Dendritic cell treated with granulocyte-macrophage colony-stimulating factor and Interleukin-4, amounts not matched to agents 40 ng/mL and 50 ng/mL, for 4 days (primary cell): ENCODE data around the gene OXLD1.

Experiments
- H3K27ac Mint-ChIP-seq: one replicate; pipeline ENCODE4 v1.8.0; 2022; ENCODE audit warnings: mild to moderate bottlenecking, mixed read lengths
- H3K27me3 Mint-ChIP-seq: one replicate; pipeline ENCODE4 v1.8.0; 2022; ENCODE audit warnings: mild to moderate bottlenecking, mixed read lengths
- H3K36me3 Mint-ChIP-seq: one replicate; pipeline ENCODE4 v1.8.0; 2022; ENCODE audit warnings: low read depth, mixed read lengths
- H3K4me1 Mint-ChIP-seq: one replicate; pipeline ENCODE4 v1.8.0; 2022; ENCODE audit warnings: low read depth, mixed read lengths
- H3K4me3 Mint-ChIP-seq: one replicate; pipeline ENCODE4 v1.8.0; 2022; ENCODE audit warnings: mild to moderate bottlenecking, moderate library complexity, mixed read lengths
- H3K9me3 Mint-ChIP-seq: one replicate; pipeline ENCODE4 v1.8.0; 2022; ENCODE audit warnings: mixed read lengths
- intact Hi-C: fragments of 100-400 bp; cut with micrococcal nuclease; formaldehyde crosslinking; loops from one replicate; pipeline ENCODE4 v1.15.0; 2022

The OXLD1 gene

DNA sequence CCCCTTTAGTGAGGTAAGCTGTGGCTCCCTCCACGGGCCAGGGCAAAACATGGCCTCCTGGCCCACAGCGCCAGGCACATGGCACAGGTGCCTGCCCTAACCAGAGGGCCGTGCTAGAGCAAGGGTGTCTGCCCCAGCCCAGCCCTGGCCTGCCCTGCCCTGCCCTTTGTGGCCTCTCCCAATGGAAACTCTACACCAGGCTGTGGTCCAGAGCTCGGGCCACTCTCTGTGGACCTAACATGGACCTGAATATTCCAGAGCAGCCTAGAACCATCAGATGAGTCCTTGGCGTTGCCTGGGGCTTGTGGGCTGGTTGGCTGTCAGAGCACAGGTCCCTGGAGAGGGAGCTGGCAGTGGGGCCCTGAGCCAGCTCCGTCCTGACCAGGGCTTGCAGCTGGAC is 28.8 kb upstream of the OXLD1 start:
- peaks cover 5% of the 10 kb centered on the region for H3K4me1 Mint-ChIP-seq
- H3K4me3 Mint-ChIP-seq: no peak overlapping the region
- no peak overlapping the region for H3K27ac Mint-ChIP-seq
- no peaks in the 10 kb centered on the region for H3K27me3 Mint-ChIP-seq
- intact Hi-C loops: no loop called here
- H3K9me3 Mint-ChIP-seq: no peaks in the 10 kb centered on the region
- peaks cover 100% of the 10 kb centered on the region for H3K36me3 Mint-ChIP-seq

DNA sequence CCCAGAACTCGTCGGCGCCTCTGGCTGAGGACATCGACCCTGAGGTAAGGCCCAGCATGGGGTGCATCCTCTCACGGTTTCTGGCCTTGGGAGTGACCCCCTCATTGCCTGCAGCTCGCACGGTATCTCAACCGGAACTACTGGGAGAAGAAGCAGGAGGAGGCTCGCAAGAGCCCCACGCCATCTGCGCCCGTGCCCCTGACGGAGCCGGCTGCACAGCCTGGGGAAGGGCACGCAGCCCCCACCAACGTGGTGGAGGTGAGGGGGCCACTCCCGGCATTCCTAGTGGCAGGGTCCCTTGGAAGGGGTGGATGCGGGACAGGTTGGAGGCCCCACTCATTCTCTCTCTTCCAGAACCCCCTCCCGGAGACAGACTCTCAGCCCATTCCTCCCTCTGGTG is 28.4 kb upstream of the OXLD1 start:
- Mint-ChIP-seq H3K4me1 (peaks cover 5% of the 10 kb centered on the region), H3K27ac (no peak overlapping the region), H3K27me3 (no peaks in the 10 kb centered on the region), H3K36me3 (peaks cover 100% of the 10 kb centered on the region), H3K9me3 (no peaks in the 10 kb centered on the region), H3K4me3 (no peak overlapping the region)
- intact Hi-C loops: no loop called here

DNA sequence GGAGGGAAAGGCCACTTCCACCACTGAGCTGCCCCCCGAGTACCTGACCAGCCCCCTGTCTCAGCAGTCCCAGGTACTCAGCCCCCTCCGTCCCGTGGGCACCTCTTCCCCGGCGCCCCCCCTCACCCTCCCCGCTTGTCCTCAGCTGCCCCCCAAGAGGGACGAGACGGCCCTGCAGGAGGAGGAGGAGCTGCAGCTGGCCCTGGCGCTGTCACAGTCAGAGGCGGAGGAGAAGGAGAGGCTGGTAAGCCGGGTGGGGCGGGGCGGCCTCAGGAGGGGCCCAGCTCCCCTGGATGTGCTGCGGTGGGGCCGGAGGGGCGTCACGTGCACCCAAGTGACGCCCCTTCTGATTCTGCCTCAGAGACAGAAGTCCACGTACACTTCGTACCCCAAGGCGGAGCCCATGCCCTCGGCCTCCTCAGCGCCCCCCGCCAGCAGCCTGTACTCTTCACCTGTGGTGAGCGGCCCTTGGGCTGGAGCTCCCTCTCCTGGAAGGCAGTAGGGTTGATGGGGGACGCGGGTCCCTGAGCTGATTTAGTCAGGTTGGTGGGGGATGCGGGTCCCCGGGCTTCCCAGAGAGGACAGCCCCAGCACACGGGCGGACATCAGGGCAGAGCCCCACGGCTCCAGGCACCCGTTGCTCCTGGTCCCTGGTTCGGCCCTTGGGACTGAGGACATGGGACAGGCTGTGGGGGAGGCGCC is 27.3 kb upstream of the OXLD1 start:
- no peaks in the 10 kb centered on the region for H3K4me1 Mint-ChIP-seq
- H3K27me3 Mint-ChIP-seq: no peaks in the 10 kb centered on the region
- H3K27ac Mint-ChIP-seq: no peak overlapping the region
- intact Hi-C loops: no loop called here
- H3K9me3 Mint-ChIP-seq: no peaks in the 10 kb centered on the region
- peaks cover 100% of the 10 kb centered on the region for H3K36me3 Mint-ChIP-seq
- no peak overlapping the region for H3K4me3 Mint-ChIP-seq

DNA sequence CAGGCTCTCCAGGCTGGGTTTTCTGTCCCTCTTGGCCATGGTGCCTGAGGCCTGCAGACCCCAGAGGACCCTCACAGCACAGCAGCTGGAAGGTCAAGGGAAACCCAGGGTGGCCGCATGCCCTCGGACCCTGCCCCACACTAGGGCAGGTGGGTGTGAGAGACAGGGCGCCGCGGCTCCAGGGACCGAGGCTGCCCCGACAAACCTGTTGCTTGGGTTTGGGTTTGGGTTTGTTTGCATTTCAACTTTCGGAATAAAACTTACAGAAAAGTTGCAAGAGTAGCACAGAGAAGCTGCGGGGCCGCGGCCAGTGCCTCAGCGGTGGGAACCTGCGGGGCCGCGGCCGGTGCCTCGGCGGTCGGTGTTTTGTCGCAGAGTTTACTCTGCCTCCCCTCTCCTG is 25.2 kb upstream of the OXLD1 start:
- H3K4me1 Mint-ChIP-seq: peaks cover 9% of the 10 kb centered on the region
- no peaks in the 10 kb centered on the region for H3K27me3 Mint-ChIP-seq
- no peak overlapping the region for H3K4me3 Mint-ChIP-seq
- H3K9me3 Mint-ChIP-seq: no peaks in the 10 kb centered on the region
- peaks cover 100% of the 10 kb centered on the region for H3K36me3 Mint-ChIP-seq
- intact Hi-C loops: no loop called here
- H3K27ac Mint-ChIP-seq: no peak overlapping the region

DNA sequence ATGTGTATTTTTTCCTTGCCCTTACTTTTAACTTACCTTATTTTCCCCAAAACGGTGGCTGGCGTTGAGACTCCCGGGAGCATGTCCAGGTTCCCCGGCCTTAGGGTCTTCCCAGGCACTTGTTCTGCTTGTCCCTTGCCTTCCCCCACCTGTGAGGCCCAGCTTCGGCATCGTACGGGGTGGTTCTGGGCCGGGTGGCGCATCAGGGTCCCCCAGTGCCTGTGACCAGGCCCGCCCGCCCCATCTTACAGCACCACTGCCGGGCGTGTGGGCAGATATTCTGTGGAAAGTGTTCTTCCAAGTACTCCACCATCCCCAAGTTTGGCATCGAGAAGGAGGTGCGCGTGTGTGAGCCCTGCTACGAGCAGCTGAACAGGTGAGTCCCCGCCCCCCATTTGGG is 24.8 kb upstream of the OXLD1 start:
- no peaks in the 10 kb centered on the region for H3K9me3 Mint-ChIP-seq
- H3K4me1 Mint-ChIP-seq: peaks cover 11% of the 10 kb centered on the region
- intact Hi-C loops: no loop called here
- H3K27ac Mint-ChIP-seq: no peak overlapping the region
- peaks cover 100% of the 10 kb centered on the region for H3K36me3 Mint-ChIP-seq
- no peak overlapping the region for H3K4me3 Mint-ChIP-seq
- no peaks in the 10 kb centered on the region for H3K27me3 Mint-ChIP-seq

DNA sequence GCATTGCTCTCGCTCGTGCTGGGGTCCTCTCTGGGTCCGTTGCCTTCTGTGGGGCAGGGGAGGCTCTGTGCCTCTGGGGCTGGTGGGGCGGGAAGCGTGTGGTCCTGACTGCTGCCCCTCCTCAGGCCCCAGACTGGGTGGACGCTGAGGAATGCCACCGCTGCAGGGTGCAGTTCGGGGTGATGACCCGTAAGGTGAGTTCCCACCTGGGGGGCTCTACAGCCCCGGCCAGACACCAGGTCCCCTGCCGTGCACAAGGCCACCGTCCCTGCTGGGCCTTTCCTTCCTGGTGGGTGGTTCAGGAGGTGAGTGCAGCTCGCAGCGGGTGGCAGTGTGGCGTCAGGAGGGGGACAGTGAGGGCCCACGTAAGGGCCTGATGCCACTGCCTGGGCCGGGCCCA is 24.1 kb upstream of the OXLD1 start:
- no peaks in the 10 kb centered on the region for H3K9me3 Mint-ChIP-seq
- H3K4me3 Mint-ChIP-seq: no peak overlapping the region
- no peak overlapping the region for H3K27ac Mint-ChIP-seq
- peaks cover 17% of the 10 kb centered on the region for H3K4me1 Mint-ChIP-seq
- intact Hi-C loops: no loop called here
- H3K36me3 Mint-ChIP-seq: peaks cover 100% of the 10 kb centered on the region
- H3K27me3 Mint-ChIP-seq: no peaks in the 10 kb centered on the region

DNA sequence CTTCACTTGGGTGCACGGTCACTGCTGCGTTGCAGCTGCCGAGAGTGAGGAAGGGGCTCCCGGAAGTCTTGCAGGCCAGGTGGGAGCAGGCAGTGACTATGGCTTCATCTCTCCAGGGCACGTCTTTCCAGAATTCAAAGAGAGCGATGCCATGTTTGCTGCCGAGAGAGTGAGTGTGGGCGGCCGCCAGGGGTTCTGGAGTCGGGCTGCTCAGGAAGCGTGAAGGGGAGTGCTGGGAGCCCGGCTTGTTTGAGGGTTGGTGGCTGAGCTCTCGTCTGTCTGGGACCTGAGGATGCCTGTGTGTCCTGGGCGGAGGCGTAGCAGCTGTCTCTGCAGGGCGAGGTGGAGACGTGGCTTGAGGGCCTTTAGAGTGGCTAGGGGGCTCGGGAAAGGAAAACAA is 23.7 kb upstream of the OXLD1 start:
- H3K27me3 Mint-ChIP-seq: no peaks in the 10 kb centered on the region
- intact Hi-C loops: no loop called here
- no peak overlapping the region for H3K27ac Mint-ChIP-seq
- H3K36me3 Mint-ChIP-seq: peaks cover 100% of the 10 kb centered on the region
- H3K4me1 Mint-ChIP-seq: peaks cover 22% of the 10 kb centered on the region
- H3K4me3 Mint-ChIP-seq: no peak overlapping the region
- no peaks in the 10 kb centered on the region for H3K9me3 Mint-ChIP-seq

DNA sequence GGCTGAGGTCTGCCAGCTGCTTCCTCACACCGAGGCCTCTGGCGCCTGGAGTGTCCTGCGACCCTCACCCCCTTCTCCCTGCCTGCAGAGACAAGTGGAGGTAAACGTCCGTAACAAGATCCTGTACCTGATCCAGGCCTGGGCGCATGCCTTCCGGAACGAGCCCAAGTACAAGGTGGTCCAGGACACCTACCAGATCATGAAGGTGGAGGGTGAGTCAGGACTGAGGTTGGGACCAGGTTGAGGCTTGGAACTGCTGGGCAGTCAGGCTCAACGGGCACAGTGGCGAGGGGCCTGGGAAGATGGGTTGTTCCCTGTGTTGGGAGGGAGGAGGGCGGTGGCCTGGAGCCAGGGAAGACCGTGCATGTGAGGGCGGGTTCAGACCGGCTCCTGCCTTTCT is 22.2 kb upstream of the OXLD1 start:
- intact Hi-C loops: no loop called here
- Mint-ChIP-seq H3K27me3 (no peaks in the 10 kb centered on the region), H3K4me1 (peaks cover 30% of the 10 kb centered on the region), H3K36me3 (peaks cover 97% of the 10 kb centered on the region), H3K9me3 (no peaks in the 10 kb centered on the region), H3K4me3 (no peak overlapping the region), H3K27ac (no peak overlapping the region)

DNA sequence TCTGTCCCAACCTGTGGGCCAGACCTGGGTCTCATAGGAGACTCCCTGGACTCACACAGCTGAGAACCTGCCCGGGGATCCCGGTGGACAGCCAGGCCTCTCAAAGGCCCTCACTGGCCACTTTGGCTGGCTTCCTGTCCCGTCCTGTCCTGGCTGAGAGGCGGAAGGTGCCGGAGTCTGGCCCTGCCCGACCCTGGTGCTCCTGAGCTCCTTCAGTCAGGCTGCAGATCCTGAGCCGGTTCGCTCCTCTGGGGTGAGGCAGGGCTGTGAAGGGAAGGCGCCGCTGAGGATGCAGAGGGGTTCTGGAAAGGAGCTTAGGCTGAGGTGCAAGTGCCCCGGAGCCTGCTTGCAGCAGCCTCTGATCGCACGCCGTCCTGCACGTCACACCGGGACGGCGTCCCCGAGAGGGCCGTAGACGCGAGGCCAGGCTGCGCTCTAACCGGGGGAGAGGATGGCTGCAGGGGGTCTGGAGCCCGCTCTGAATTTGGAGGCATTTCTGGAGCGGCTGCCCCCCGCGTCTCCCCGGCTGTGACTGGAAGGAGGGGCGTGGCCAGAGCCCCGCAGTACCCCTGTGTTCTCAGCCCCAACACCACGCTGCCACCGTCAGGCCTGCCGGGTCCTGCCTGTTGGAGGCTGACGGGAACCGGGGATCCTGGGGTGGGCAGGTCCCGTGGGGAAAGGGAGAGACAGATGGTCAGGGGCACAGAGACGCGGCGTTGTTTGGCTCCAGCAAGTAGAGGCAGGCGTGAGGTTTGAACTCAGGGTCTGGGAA is 21.6 kb upstream of the OXLD1 start:
- intact Hi-C loops: no loop called here
- H3K36me3 Mint-ChIP-seq: peaks cover 92% of the 10 kb centered on the region
- H3K9me3 Mint-ChIP-seq: no peaks in the 10 kb centered on the region
- H3K4me3 Mint-ChIP-seq: no peak overlapping the region
- H3K4me1 Mint-ChIP-seq: peaks cover 32% of the 10 kb centered on the region
- peak overlapping the region; percentile 28 for H3K27ac Mint-ChIP-seq
- no peaks in the 10 kb centered on the region for H3K27me3 Mint-ChIP-seq

DNA sequence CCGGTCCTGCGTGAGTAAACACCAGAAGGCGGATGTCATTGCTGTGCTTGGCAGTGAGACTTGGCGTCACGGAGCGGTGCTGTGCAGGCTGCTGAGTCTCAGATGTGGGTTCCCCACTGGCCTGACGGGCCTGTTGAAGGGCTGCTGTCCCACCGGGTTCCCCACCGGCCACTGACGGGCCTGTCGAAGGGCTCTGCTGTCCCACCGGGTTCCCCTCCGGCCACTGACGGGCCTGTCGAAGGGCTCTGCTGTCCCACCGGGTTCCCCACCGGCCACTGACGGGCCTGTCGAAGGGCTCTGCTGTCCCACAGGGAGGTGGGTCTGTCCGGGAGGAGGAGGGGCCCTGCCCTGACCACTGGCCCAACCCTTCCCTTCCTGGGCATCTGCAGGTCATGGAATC is 20.2 kb upstream of the OXLD1 start:
- Mint-ChIP-seq H3K27me3 (no peaks in the 10 kb centered on the region), H3K36me3 (peaks cover 83% of the 10 kb centered on the region)

DNA sequence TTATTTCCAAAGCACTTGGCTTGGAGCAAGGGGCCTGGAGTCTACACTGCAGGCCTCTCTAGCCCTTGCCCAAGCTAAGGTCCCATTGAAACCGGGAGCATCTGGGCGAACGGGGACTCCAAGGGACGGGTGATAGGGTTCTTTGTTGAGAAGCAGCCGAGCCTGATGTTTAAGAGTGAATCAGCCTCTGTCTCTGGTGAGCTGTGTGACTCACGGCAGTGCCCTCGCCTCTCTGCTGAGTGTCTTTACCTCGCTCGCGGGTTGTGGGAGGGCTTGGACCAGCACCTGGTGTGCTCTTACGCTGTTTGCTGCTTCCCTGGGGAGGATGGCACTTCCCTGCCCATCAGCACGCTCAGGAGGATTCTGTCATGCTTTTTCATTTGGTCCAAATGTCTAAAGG is 18.7 kb upstream of the OXLD1 start:
- Mint-ChIP-seq H3K27me3 (no peaks in the 10 kb centered on the region), H3K36me3 (peaks cover 83% of the 10 kb centered on the region), H3K27ac (peak overlapping the region; percentile 81), H3K4me3 (peak overlapping the region; percentile 85), H3K4me1 (peaks cover 39% of the 10 kb centered on the region), H3K9me3 (no peaks in the 10 kb centered on the region)
- intact Hi-C loops: no loop called here

More for the DNA sequence above, 20.2 kb upstream of the OXLD1 start:
- H3K27ac Mint-ChIP-seq: no peak overlapping the region
- intact Hi-C loops: no loop called here
- H3K9me3 Mint-ChIP-seq: no peaks in the 10 kb centered on the region
- no peak overlapping the region for H3K4me3 Mint-ChIP-seq
- H3K4me1 Mint-ChIP-seq: peaks cover 38% of the 10 kb centered on the region

DNA sequence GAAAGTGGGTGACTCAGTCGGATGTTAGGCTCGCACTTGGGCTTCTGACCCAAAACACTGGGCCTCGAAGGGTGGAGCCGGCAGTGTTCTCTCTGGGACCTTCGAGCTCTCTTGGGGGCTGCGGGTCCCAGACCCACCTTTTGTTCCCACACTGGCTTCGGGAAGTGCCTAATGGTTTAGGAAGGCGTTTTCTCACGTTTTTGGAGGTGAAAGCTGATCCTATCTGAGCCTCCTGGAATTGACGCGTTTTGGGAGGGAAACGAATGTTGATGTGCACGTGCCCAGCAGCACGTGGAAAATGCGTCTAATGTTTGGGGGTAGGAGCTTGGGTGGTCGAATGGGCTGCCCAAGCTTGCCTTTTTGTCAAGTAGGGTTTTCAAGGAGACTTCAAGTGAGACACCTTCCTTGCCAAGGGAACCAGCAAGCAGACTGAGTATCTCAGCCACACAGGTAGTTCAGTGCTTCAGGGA is 18.1 kb upstream of the OXLD1 start:
- no peaks in the 10 kb centered on the region for H3K9me3 Mint-ChIP-seq
- intact Hi-C loops: no loop called here
- peaks cover 42% of the 10 kb centered on the region for H3K4me1 Mint-ChIP-seq
- no peaks in the 10 kb centered on the region for H3K27me3 Mint-ChIP-seq
- peak overlapping the region; percentile 85 for H3K4me3 Mint-ChIP-seq
- H3K36me3 Mint-ChIP-seq: peaks cover 83% of the 10 kb centered on the region
- peak overlapping the region; percentile 81 for H3K27ac Mint-ChIP-seq

DNA sequence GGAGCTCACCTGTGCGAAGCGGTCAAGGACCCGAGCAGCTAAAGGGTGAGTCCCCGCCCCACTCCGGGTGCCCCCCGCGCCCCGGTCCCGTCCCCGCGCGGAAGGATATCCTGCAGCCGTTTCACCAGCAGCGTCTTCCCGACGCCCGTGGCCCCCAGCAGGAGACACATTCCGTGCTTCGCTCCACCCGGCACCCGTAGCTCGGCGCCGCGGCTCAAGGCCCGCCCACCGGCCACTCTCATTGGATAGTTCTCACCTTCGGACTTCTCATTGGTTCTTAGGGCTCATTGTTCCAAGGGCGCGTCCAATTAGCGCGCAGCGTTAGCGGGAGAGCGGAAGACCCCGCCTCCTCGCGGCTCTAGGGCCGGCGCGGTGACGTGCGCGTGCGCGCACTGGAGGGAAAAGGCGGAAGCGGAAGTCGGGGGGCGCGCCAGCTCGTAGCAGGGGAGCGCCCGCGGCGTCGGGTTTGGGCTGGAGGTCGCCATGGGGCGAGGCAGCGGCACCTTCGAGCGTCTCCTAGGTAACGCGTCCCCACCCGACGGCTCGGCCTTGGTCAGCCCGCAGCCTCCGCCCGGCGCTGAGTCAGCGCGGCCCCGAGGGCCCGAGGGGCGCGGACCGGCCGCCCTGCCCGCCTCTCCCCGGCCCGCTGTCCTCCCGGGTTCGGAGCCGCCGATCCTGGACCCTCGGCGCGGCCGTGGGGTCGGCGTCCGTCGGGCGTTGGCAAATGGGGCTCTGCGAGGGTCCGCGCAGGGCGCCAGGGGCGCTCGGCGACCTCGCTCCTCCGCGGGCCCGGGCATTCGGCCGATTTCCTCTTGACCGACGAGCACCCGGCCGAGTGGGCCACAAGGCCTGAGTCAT is 17.4 kb upstream of the OXLD1 start, which contains the start of the genes ARL16 and HGS:
TSS of gene ARL16 (minus strand) at position 214 of the 858 bp plus-strand sequence. CDS start at position 170, 44 bp downstream.
TSS of gene HGS (plus strand) at position 428 of the 858 bp plus-strand sequence. CDS start at position 484, 56 bp downstream.
- intact Hi-C loops: no loop called here
- Mint-ChIP-seq H3K4me3 (peak within 1 kb of the TSS; percentile 85), H3K27me3 (no peaks in the 10 kb centered on the region), H3K4me1 (peaks cover 42% of the 10 kb centered on the region), H3K9me3 (no peaks in the 10 kb centered on the region), H3K27ac (peak within 1 kb of the TSS; percentile 81), H3K36me3 (peaks cover 83% of the 10 kb centered on the region)

DNA sequence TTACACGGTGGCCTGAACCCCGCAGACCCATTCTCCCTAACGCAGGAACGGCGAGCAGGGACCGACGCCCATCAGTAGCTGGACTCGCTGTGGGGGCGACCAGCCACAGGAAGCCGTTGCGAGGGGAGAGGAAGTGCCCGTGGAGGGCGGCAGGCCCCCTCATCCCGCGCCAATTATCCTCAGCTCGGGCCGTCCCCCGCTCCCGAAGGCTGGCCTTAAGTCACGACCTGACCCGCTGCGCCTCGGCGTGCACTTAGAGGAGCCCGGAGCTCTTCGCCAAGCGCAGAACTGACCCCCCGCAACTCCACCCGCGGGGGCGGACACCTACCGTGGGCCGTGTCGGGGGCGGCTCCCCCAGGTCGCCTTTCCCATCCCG is 16.8 kb upstream of the OXLD1 start:
- peak overlapping the region; percentile 81 for H3K27ac Mint-ChIP-seq
- peaks cover 76% of the 10 kb centered on the region for H3K36me3 Mint-ChIP-seq
- H3K27me3 Mint-ChIP-seq: no peaks in the 10 kb centered on the region
- intact Hi-C loops: no loop called here
- H3K4me3 Mint-ChIP-seq: peak overlapping the region; percentile 85
- no peaks in the 10 kb centered on the region for H3K9me3 Mint-ChIP-seq
- H3K4me1 Mint-ChIP-seq: peaks cover 42% of the 10 kb centered on the region
